Gastrocnemius medialis (tissue), 4 donors: ENCODE results near the gene GCGR.

Experiments
- POLR2A ChIP-seq, 2 donors: fragments of 450-650 bp; IDR thresholded peaks; one replicate each; pipeline ENCODE4 v1.6.1; 2017; ENCODE audit warnings: antibody characterized with exemption in 2 of 2, mild to moderate bottlenecking in 2 of 2, moderate library complexity in 2 of 2
- TF ChIP-seq, protein P1 (sequence below), 5 experiments: fragments of 450-650 bp in 3 of 5; fragments of 200-600 bp in 2 of 5; sonication (generic) in 2 of 5; IDR thresholded peaks in 4 of 5; conservative IDR thresholded peaks in 1 of 5; 1 replicate in 4 of 5; 2 replicates in 1 of 5; pipeline ENCODE4 v1.5.1; 2016 to 2019; ENCODE audit warnings: antibody characterized with exemption in 5 of 5, mild to moderate bottlenecking in 3 of 5, moderate library complexity in 3 of 5

DNA sequence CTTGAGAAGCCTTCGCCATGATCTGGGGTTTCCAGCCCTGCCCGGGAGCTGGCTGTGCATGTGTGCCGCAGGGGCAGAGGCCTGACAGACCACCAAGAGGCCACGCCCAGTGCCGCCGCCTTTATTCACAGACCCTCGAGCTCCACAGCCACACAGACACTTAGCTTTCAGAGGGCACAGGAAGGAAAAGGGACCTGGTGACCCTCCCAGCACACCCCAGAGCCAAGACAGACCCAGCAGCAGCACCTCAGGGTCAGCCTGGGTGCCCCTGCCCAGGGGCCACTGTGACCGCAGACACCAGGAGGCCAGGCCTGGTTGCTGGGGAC lies 18.3 kb downstream of the GCGR start:
- TF ChIP-seq, protein P1, sequence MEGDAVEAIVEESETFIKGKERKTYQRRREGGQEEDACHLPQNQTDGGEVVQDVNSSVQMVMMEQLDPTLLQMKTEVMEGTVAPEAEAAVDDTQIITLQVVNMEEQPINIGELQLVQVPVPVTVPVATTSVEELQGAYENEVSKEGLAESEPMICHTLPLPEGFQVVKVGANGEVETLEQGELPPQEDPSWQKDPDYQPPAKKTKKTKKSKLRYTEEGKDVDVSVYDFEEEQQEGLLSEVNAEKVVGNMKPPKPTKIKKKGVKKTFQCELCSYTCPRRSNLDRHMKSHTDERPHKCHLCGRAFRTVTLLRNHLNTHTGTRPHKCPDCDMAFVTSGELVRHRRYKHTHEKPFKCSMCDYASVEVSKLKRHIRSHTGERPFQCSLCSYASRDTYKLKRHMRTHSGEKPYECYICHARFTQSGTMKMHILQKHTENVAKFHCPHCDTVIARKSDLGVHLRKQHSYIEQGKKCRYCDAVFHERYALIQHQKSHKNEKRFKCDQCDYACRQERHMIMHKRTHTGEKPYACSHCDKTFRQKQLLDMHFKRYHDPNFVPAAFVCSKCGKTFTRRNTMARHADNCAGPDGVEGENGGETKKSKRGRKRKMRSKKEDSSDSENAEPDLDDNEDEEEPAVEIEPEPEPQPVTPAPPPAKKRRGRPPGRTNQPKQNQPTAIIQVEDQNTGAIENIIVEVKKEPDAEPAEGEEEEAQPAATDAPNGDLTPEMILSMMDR (IDR thresholded peaks at IDR 0.05 in 4 of 5, conservative IDR thresholded peaks at IDR 0.05 in 1 of 5): no peak
- TF ChIP-seq POLR2A (IDR thresholded peaks at IDR 0.05): no peak
